Nephron progenitor cell (in vitro differentiated cells): Measurements from ENCODE around the gene EHF.

Experiments
- DNase-seq: peaks from one replicate; pipeline ENCODE4 v3.0.0; 2021
- H3K27ac Mint-ChIP-seq: 2 replicates; pipeline ENCODE4 v1.8.0; 2021; ENCODE audit warnings: mild to moderate bottlenecking, moderate library complexity, mixed read lengths
- H3K27me3 Mint-ChIP-seq: 2 replicates; pipeline ENCODE4 v1.8.0; 2021; ENCODE audit warnings: mild to moderate bottlenecking, low read depth, mixed read lengths; ENCODE audit not compliant: poor library complexity
- H3K36me3 Mint-ChIP-seq: 2 replicates; pipeline ENCODE4 v1.8.0; 2021; ENCODE audit warnings: low read depth, mixed read lengths
- H3K4me1 Mint-ChIP-seq: 2 replicates; pipeline ENCODE4 v1.8.0; 2021; ENCODE audit warnings: mixed read lengths
- H3K4me3 Mint-ChIP-seq: 2 replicates; pipeline ENCODE4 v1.8.0; 2021; ENCODE audit warnings: mild to moderate bottlenecking, moderate library complexity, mixed read lengths
- H3K9me3 Mint-ChIP-seq: 2 replicates; pipeline ENCODE4 v1.8.0; 2021; ENCODE audit warnings: mild to moderate bottlenecking, moderate library complexity, mixed read lengths
- TF ChIP-seq, protein P1 (sequence below): fragments of 200-600 bp; sonication (generic); IDR thresholded peaks from 2 replicates; pipeline ENCODE4 v1.5.0; 2021; ENCODE audit warnings: antibody characterized with exemption

The EHF gene

DNA sequence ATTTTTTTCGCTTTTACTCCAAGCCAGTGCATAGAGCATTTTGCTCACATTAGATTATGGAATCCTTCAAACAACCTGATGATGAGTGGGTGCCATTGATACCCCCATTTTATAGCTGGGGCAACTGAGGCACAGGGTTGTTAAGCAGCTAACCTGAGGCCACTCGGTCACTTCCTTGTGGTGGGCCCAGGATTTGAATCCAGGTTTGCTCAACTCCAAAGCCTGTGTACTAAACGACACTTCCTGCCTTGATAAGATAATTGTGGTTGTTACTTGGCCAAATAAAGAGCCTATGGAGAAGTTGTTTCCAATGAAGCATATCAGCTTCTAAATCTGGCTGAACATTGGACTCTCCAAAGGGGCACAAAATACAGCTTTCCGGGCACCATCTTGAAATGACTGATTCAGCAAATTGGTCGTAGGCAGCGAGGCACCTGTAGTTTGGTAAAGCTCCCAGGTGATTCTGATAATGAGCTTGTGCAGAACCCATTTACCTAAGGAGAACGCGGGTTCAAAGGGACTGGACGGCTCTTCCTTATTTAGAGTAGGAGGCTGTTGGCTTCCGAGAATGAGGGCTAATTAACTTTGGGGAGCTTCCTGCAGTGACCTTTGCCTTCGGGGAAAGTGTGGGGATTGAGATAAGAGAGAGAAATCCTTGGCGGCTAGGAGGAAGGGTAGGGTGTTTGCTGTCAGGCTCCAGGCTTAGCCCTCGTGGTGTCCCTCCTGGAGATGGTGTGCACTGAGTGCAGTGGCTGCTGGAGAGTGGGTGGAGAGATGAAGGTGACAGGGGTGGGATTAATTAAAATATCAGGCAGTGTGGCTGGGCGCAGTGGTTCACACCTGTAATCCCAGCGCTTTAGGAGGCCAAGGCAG, 17.5 kb upstream of the EHF start:
- DNase-seq = no peak
- Mint-ChIP-seq H3K4me1 (peaks cover 33% of the 10 kb centered on the region), H3K27ac (no peak overlapping the region), H3K9me3 (no peaks in the 10 kb centered on the region), H3K36me3 (no peaks in the 10 kb centered on the region), H3K4me3 (no peak overlapping the region), H3K27me3 (peaks cover 19% of the 10 kb centered on the region)
- TF ChIP-seq, protein P1, sequence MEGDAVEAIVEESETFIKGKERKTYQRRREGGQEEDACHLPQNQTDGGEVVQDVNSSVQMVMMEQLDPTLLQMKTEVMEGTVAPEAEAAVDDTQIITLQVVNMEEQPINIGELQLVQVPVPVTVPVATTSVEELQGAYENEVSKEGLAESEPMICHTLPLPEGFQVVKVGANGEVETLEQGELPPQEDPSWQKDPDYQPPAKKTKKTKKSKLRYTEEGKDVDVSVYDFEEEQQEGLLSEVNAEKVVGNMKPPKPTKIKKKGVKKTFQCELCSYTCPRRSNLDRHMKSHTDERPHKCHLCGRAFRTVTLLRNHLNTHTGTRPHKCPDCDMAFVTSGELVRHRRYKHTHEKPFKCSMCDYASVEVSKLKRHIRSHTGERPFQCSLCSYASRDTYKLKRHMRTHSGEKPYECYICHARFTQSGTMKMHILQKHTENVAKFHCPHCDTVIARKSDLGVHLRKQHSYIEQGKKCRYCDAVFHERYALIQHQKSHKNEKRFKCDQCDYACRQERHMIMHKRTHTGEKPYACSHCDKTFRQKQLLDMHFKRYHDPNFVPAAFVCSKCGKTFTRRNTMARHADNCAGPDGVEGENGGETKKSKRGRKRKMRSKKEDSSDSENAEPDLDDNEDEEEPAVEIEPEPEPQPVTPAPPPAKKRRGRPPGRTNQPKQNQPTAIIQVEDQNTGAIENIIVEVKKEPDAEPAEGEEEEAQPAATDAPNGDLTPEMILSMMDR = no peak

DNA sequence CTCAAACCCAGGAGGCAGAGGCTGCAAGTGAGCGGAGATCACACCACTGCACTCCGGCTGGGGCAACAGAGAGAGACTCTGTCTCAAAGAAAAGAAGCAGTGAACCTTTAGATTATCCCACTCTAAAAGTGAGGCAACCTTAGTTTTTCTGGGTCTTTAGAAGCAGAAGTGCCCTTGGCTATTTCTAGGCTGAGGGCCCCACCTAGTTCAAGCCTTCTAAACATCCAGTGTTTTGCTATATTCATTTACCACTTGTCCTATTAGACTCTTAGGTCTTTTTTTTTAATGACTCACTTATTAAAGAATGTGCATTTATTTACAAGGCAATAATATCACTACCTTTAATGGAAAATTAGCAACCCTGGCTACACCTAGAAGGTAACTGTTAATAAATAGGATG, 16.7 kb upstream of the EHF start:
- H3K36me3 Mint-ChIP-seq = no peaks in the 10 kb centered on the region
- peaks cover 33% of the 10 kb centered on the region for H3K4me1 Mint-ChIP-seq
- H3K9me3 Mint-ChIP-seq = no peaks in the 10 kb centered on the region
- no peak overlapping the region for H3K4me3 Mint-ChIP-seq
- TF ChIP-seq, protein P1 = no peak
- DNase-seq = no peak
- H3K27me3 Mint-ChIP-seq = peaks cover 19% of the 10 kb centered on the region
- no peak overlapping the region for H3K27ac Mint-ChIP-seq

DNA sequence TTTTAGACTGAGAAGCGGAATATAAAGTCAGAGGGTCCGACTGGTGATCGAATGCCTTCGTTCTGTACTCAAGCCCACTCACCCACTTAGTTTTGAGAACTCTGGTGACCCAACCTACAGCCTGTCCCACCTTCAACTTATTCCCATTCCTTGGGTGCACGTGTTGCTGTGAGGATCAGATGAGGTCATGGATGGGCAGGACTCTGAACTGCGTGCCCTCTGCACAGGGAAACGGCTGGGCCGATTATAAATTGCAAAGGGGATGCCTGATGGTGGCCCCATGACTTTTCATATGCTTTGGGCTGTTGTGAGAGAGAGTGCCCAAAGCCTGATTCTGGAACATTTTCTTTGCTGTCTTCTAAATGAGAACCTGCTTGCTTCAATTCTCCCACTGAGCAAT, 16.0 kb upstream of the EHF start:
- DNase-seq = no peak
- no peak overlapping the region for H3K4me3 Mint-ChIP-seq
- H3K27me3 Mint-ChIP-seq = peaks cover 19% of the 10 kb centered on the region
- peaks cover 31% of the 10 kb centered on the region for H3K4me1 Mint-ChIP-seq
- H3K36me3 Mint-ChIP-seq = no peaks in the 10 kb centered on the region
- no peaks in the 10 kb centered on the region for H3K9me3 Mint-ChIP-seq
- TF ChIP-seq, protein P1 = no peak
- no peak overlapping the region for H3K27ac Mint-ChIP-seq

DNA sequence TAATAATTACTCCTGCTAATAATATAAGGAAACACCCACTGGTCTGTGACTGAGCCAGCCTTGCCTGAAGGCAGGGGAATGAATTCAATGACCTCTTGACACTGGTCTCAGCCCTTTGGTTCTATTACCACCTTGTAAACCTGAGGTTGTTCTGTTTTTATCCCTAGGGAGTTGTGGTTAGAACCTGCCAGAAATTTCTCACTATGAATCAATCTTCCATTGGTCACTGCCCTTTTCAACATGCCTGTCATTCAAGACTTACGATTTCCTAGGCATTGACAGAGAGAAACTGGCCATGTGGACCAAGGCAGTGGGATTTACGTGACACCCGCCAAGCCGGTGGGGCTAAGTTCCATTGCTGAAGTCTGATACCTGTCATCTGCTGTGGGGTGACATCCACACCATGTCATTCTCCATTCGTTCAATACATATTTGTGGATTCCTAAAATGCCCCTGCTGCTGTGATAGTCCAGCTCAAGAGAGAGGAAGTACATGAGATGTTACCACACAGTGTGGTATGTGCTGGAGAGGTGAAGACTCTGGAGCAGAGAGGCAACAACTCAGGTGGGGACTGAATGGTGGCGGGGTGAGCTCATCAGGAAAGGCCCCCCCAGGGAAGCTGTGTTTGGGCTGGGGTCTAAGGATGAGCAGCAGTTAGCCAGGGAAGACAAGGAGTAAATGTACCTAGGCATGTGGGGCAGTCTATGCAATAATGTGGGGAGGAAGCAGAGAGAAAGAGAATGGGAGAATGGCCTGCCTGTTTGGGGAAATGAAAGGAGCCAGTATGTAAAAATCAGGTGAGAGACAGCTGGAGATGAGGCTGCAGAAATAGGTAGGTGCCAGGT, 15.2 kb upstream of the EHF start:
- Mint-ChIP-seq H3K36me3 (no peaks in the 10 kb centered on the region), H3K4me3 (no peak overlapping the region)

DNA sequence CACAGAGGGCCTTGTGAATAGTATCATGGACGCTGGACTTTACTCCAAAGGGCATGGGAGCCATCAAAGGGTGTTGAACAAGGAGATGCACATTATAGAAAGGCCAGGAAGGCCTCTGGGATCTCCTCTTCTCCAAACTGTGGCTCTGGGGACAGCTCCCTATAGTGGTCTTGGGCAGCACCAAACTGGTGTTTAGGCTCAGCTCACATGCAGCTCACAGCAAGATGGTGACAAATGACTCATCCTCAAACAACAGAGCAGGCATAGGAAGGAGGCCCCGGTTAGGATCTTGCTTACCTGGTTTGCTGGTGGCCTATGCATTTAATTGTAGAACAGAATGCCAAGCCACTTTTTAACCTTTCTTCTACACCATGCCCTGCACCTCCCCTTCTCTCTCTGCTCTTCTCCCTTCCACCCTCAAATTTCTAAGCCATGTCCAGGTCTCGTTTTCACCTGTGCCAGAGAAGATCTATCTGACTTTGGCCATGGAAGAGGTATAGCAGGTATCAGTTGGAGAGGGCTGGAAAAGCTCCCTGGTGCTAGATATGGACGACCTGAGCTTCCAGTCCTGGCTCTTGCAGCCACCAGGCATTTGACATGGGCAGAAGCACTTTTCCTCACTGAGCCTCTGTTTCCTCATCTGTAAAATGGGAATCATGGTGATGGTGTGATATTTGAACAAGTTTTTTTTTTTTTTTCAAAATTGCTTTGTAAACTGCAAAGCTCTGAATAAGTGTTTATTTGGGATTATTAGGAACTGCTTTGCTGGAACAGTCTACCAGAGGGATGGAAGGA, 14.4 kb upstream of the EHF start:
- TF ChIP-seq, protein P1 = no peak
- Mint-ChIP-seq H3K36me3 (no peaks in the 10 kb centered on the region), H3K9me3 (no peaks in the 10 kb centered on the region), H3K4me3 (no peak overlapping the region), H3K4me1 (peaks cover 15% of the 10 kb centered on the region), H3K27me3 (peaks cover 15% of the 10 kb centered on the region), H3K27ac (peak overlapping the region; percentile 82)
- no peak for DNase-seq

More for the DNA sequence above, 15.2 kb upstream of the EHF start:
- TF ChIP-seq, protein P1 = no peak
- Mint-ChIP-seq H3K4me1 (peaks cover 23% of the 10 kb centered on the region), H3K9me3 (no peaks in the 10 kb centered on the region), H3K27me3 (peaks cover 19% of the 10 kb centered on the region), H3K27ac (peak overlapping the region; percentile 82)
- DNase-seq = no peak
